ENCODE measurements around the gene SBF2.

SBF2 gene

DNA sequence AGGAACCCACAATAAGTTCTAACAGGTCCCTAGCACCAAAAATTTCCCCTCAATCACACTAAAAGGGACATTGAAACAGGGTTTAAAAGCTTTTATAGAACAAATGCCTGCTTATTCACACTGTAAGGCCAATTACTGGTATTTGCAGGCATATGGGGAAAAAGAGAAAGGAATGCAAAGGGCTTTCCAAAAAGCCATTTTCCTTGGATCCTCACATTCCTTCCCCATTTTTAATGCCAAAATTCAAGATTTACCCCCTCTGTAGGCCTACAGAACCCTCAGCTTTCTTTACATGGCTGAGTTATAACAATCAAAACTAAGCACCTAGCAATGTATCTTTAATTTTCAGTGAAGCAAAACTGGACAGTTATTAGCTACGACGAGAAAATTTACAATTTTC lies 102.0 kb downstream of the SBF2 start:
- no peak for DNase-seq (ENCODE audit: extremely low spot score)
- ChIA-PET POLR2A (no interaction called here), CTCF (interaction anchor here (1.3 kb wide), 1 partner anchor 9 kb away, joined by 3 read pairs; no protein-coding TSS in a partner anchor)
- TF ChIP-seq, protein P1, sequence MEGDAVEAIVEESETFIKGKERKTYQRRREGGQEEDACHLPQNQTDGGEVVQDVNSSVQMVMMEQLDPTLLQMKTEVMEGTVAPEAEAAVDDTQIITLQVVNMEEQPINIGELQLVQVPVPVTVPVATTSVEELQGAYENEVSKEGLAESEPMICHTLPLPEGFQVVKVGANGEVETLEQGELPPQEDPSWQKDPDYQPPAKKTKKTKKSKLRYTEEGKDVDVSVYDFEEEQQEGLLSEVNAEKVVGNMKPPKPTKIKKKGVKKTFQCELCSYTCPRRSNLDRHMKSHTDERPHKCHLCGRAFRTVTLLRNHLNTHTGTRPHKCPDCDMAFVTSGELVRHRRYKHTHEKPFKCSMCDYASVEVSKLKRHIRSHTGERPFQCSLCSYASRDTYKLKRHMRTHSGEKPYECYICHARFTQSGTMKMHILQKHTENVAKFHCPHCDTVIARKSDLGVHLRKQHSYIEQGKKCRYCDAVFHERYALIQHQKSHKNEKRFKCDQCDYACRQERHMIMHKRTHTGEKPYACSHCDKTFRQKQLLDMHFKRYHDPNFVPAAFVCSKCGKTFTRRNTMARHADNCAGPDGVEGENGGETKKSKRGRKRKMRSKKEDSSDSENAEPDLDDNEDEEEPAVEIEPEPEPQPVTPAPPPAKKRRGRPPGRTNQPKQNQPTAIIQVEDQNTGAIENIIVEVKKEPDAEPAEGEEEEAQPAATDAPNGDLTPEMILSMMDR (IDR thresholded peaks at IDR 0.05; ENCODE audit: control extremely low read depth, extremely low read depth, low read depth, missing control alignments): no peak

- TF ChIP-seq, protein P1 (IDR thresholded peaks at IDR 0.05; ENCODE audit: control extremely low read depth, extremely low read depth, low read depth, missing control alignments): no peak
- DNase-seq (ENCODE audit: extremely low spot score): peak; percentile 9
- POLR2A ChIA-PET: no interaction called here
- CTCF ChIA-PET: interaction anchor here (0.8 to 1.9 kb wide), 6 partner anchors 12 to 554 kb away, joined by 3 to 12 read pairs (median 4); no protein-coding TSS in a partner anchor
Observed at GRCh38 chr11:10181811-10182210, 112.2 kb downstream of the SBF2 start.

DNA sequence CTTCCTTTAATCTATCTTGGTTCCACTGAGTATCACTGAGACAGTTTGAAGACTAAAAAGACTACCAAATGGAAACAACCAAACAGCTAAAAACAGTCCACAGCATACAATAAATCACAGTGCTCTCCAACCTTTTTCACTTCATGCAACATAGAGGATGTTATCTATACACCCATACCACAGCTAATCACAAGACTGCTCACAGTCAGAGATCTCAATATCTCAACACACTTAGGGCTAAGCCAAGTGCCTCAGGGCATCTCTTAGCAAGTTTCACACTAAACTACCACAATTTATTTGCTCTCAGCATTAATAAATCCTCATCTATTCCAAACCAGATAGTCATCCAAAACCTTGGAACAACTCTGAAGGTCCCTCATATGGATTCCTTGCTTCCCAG lies 129.4 kb downstream of the SBF2 start:
- CTCF ChIA-PET: interaction anchor here (0.9 to 2.3 kb wide), 5 partner anchors 17 to 88 kb away, joined by 3 to 6 read pairs (median 3); no protein-coding TSS in a partner anchor

DNA sequence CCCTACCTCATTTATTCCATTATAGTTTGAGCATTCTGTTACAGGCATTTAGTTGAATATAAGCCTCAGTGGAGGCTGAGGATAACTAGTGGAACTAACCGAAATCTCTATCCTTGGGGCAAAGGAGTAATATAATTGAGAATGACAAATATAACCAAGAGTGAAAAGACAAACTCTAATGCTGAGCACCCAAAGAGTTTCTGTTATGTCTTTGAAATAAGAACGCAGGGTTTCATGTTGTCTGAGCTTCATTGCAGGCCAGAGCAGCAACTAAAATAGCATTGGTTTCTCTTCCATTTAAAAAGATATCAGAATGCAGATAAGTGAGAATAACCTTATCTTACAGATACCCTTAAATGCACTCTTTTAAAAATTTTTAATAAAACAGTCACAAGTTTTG lies 131.8 kb downstream of the SBF2 start:
- CTCF ChIA-PET: interaction anchor here (1.0 to 2.0 kb wide), 2 partner anchors 8 to 10 kb away, joined by 3 to 4 read pairs; no protein-coding TSS in a partner anchor
- TF ChIP-seq, protein P1 (IDR thresholded peaks at IDR 0.05; ENCODE audit: control extremely low read depth, extremely low read depth, low read depth, missing control alignments): no peak
- DNase-seq (ENCODE audit: extremely low spot score): no peak
- POLR2A ChIA-PET: no interaction called here

More for the DNA sequence above, 129.4 kb downstream of the SBF2 start:
- no peak for DNase-seq (ENCODE audit: extremely low spot score)
- TF ChIP-seq, protein P1 (IDR thresholded peaks at IDR 0.05; ENCODE audit: control extremely low read depth, extremely low read depth, low read depth, missing control alignments): no peak
- POLR2A ChIA-PET: no interaction called here

DNA sequence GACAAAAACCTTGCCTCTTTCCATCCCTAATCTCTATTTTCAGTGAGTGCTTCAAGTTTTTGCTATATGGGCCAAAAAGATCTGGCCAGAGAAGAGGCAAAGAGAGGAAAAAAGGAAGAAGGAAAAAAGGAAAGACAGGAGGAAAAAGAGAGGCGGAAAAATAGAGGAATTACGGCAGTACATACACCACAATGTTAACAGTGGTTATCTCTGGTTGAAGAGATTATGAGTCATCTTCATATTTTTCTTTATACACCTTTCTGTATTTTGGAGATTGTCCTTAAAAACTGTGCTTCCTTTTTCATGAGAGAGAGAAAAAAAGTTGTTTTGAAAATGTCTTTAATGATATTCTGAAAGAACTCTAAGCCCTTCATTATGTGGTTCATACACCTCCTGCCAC lies 133.7 kb downstream of the SBF2 start:
- POLR2A ChIA-PET: no interaction called here
- TF ChIP-seq, protein P1 (IDR thresholded peaks at IDR 0.05; ENCODE audit: control extremely low read depth, extremely low read depth, low read depth, missing control alignments): no peak
- CTCF ChIA-PET: interaction anchor here (2.0 kb wide), 1 partner anchor 9 kb away, joined by 4 read pairs; no protein-coding TSS in a partner anchor
- no peak for DNase-seq (ENCODE audit: extremely low spot score)

- TF ChIP-seq, protein P1 (IDR thresholded peaks at IDR 0.05; ENCODE audit: control extremely low read depth, extremely low read depth, low read depth, missing control alignments): no peak
- no peak for DNase-seq (ENCODE audit: extremely low spot score)
- POLR2A ChIA-PET: no interaction called here
- CTCF ChIA-PET: no interaction called here
Observed at GRCh38 chr11:10158461-10158860, 135.6 kb downstream of the SBF2 start.

All from GM10248 (cell line).